Dermis microvascular lymphatic vessel endothelial cell (primary cell): Measurements from ENCODE around the gene RPL39L. TPM values are rescaled to one million over a fixed set of nuclear protein-coding genes. Genes with fewer than 3 reads are reported as not detected.
A peak's percentile ranks its signal among the peaks of the same experiment; 100 is the strongest.
"Not testable (repeated sequence)": the region's sequence is repeated elsewhere in the genome, so short reads cannot be mapped to it uniquely, and the experiment has no call there.

Experiments
- DNase-seq, 2 donors: peaks; one replicate each; pipeline versions ENCODE4 v3.0.0 to v3.0.0-alpha.2; 2010; ENCODE audit warnings: low read depth in 2 of 2
- total RNA-seq: library from RNA; depleted of rRNA; stranded (reverse); fragments of >200 nt; gene quantifications from 2 replicates; pipeline ENCODE4 v1.2.1, GENCODE V29; 2014

RPL39L gene
- total RNA-seq, 1 donor from 2014 or later: 24.9 TPM

DNA sequence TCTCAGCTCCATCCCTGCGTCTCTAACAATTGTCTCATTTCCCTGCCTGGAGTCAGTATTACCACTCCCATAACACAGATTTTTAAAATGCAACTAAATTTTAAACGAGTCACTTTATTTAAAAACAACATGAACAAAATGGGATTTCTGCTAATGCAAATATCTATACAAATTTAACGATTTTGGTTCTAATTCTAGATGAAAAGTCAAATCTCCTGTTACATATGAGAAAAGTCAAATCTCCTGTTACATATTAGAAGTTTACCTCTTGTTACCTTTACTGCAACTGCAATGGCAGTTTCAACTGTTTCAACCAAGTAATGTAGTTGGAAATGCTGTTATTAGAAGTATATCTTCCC lies 578 bp upstream of the RPL39L start:
- no peak for DNase-seq

DNA sequence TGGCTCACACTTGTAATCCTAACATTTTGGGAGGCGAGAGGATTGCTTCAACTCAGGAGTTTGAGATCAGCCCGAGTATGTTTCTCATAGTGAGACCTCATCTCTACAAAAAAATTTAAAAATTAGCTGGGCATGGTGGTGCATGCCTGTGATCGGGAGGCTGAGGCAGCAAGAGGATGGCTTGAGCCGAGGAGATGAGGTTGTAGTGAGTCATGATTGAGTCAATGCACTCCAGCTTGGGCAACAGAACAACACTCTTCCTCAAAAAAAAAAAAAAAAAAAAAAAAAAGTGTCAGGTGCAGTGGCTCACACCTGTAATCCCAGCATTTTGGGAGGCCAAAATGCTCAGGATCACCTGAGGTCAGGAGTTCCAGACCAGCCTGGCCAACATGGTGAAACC lies 2.4 kb downstream of the RPL39L start:
- peak in 1 of 2 donors; percentile 17 for DNase-seq

DNA sequence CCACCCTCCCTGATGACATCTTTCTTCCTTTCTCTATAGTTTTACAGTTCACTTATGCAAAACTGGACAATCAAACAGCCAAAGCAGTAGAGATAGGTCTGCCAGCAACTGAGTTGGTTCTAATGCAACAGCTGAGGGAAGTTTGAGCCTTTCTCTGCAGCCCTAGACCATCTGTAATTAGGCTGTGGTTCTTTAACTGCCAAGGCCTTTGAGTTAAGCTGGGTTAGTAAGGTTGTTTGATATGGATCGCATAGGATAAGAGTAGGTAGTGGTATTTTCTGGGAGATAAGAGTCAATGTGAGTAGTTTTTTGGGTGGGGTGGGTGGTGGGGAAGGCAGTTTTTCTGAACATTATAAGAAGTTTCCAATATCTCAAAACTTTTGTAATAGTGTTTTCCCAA lies 3.0 kb downstream of the RPL39L start:
- DNase-seq: no peak

DNA sequence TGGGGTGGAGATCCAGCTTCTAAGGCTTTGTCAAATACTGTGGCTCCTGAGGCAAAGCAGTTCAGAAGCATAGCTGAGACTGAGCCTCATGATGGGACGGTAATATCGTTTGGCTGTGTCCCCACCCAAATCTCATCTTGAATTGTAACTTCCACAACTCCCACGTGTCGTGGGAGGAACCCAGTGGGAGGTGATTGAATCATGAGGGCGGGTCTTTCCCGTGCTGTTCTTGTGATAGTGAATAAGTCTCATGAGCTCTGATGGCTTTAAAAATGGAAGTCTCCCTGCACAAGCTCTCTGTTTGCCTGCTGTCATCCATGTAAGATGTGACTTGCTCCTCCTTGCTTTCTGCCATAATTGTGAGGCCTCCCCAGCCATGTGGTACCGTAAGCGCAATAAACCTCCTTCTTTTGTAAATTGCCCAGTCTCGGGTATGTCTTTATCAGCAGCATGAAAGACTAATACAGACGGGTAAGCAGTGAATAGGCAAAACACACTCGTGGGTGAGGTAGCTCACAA lies 4.1 kb downstream of the RPL39L start:
- not testable (repeated sequence) for DNase-seq

DNA sequence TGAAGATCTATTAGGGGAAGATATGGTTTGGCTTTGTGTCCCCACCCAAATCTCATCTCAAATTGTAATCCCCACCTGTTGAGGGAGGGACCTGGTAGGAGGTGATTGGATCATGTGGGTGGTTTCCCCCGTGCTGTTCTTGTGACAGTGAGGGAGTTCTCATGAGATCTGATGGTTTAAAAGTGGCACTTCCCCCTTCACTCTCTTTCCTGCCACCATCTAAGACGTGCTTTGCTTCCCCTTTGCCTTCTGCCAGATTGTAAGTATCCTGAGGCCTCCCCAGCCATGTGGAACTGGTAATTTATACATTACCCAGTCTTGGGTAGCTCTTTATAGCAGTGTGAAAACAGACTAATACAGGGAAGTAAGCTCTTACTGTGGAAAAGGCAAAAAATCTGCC lies 6.1 kb downstream of the RPL39L start:
- DNase-seq: not testable (repeated sequence)

DNA sequence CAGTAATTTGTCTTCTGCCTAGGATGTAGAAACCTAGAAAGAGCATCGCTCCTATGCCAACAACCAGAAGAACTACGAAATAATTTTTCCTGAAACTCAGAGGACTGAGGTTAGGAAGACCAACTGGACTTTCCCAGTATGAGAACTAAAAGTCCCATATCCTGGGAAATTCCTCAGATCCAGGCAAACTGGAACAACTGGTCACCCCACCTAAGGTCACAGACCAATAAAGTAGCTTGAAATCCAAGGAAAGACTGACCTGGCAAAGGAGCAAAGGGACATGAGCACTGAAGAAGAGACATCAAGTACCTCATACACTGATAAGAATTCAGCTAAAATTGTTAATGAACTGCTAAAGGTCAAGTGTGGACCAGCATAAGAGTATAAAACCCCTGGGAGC lies 6.6 kb downstream of the RPL39L start:
- DNase-seq: no peak

DNA sequence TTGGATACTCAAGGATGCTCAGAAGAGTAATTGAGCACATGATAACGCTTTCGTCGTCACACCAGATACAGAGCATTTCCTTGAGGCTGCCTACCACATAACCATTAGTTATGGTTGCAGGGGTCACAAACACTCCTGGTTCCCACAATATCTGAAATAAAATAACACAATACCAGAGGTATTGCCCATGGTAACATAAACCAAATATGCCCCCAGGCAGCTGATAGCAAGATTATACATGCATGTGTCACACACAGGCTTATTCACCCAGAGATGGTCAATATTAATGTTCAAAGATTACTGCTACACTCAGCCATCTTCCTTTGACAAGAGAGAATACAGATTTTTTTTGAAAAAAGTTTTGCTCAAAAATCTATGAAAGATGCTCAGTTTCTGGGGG lies 7.3 kb downstream of the RPL39L start:
- no peak for DNase-seq

DNA sequence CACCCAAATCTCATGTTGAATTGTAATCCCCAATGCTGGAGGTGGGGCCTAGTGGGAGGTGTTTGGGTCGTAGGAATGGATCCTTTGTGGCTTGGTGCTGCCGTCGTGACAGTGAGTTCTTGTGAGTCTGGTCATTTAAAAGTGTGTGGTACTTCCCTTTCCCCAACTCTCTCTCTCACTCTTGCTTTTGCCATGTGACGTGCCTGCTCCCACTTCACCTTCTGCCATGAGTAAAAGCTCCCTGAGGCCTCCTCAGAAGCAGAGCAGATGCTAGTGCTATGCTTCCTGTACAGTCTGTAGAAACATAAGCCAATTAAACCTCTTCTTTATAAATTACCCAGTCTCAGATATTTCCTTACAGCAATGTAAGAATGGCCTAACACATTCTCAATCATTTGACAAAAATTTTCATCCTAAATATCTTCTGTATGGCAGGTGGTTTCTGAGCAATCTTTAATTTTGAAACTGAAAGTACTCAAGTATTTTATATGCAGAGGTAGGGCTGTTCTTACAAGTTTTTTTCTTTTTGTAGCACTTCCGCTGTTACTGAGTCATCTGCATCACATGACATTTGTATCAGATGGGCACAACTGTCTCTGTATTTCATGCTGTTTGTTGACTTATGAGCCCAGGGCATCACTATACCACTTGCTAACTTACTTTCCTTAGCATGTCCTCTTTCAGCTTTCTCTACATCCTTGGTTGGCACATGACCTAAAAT lies 8.8 kb downstream of the RPL39L start:
- peak; percentile 75 to 86 for DNase-seq

DNA sequence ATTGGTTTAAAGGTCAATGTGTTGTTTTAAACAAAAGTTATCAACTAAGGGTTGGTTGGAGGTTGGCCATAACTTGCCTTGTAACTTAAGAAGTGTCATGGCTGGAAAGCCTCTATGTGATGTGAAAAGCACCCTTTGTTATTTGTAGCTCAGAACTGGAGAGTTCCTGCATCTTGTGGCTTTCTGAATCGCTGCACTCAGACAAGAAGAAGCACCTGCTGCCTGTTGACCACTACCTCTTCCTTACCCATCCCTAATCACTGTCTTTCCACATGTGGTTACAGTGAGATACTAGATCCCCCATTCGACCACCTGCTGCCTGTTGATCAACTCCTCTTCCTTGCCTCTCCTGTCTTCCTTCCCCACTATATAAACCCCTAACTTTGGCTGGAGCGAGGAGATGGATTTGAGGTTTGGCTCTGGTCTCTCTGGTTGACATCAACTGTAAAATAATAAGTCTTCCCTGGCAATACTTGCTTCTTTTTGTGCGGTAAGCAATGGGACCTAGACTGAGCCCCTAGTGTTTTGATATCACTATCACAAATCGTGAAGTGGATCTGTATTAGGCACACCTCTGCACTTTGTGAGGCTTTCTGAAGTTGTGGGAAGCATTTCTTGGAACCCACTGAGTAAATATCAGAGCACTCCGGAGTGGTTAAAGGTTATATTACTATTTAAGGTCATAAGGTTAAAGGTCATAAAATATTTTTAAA lies 13.8 kb downstream of the RPL39L start:
- no peak for DNase-seq

DNA sequence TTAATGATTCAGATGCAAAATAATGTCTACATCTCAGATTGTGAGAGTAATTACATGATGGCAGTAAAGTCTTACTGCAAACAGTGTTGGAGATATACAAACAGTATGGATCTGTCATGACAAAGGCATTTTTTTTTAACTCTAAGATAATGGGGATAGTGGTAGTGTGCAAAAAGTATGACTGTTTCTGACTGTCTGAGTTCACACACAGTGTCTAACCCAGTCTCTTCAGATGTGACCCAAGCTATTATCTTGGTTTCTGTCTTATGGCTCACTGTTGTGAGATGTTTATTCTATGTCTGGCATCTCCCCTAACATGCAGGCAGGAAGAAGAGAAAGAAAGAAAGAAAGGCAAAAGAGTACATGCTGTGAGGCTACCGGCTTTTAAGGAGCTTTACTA lies 17.0 kb downstream of the RPL39L start:
- no peak for DNase-seq

DNA sequence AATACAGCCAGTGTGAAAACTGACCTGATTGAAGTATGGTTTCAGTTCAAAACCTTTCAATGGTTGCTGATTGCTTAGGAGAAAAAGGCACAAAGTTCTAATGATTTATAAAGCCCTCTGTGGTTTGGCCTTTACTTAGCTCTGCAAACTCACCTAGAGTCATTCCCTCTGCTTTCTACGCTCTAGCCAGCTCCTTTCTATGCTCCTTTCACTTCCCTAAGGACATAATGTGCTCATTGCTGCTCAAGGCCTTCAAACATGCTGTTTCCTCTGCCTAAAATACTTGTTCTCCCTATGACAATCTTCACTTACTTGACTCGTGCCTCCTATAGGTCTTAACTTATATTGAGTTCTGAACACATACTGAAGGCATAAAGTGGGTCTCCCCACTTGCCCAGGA lies 19.0 kb downstream of the RPL39L start:
- DNase-seq: no peak

DNA sequence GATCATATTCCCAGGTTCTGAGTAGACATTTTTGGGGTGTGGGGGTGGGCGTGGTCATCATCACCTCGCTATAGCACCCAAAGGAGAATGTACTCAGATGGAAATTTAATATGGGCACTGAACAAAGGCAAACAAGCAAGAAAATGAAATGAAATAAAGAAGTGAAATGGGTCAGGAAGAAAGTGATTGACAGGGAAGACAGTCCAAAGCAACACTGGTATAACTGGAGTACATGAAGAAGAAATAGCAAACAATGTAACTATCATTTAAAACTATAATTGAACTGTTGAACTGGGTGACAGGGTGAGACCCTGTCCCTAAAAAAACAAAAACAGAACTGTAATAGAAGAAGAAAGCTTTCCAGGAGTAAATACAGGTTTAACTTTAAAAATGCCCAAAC lies 24.8 kb downstream of the RPL39L start:
- no peak for DNase-seq

DNA sequence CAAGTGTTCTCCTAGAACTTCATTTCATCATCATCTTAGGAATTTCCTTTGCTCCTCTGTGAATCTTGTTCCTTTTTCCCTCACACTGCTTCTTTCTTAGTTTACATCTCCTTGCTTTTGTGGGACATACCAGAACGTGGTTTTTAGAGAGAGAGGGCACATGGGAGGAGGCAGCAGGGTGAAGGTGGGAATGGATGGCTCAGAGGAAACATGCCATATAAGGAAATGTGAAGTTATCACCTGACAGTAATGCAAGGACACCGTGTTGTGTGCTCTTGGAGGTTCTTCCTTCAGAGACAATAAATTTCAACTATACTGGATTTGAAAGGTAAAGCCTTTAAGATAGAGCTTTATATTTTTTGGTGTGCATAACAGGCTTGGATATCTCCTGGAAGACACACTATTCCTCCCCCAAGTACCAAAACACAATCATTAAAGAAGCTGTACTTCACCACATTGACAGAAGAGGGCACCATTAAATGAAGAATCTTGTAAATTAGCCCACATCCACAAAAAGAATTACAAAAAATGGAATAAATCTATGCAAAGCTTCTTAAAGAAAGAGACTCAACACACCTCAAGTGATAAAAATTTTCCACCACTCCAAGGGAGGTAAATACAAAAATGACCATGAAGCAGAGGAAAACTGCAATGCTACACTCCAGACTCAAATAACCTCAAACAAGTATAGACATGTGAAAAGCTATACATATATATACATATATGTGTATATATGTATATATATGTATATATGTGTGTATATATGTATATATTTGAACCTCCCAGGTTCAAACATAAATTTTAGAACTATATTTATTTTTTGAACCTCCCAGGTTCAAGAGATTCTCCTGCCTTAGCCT lies 26.1 kb downstream of the RPL39L start:
- peak in 1 of 2 donors; percentile 52 for DNase-seq

DNA sequence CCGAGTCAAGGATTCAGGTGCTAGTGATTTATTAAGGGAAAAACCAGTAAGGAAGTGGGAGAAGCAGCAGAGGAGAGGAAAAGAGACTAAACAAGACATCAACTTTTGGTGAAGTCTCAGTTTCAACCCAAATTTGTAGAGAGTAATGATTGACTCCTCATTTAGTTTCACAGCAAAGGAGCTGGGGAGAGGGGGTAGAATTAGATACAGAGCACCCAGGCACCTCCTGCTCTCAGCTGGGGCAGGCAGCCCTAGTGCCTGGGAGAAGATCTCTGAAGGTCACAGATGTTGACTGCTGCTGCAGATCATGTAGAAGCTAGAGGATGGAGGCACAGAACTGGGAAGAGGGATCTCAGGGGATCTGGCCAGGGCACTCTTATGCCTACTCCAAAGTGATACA lies 29.1 kb downstream of the RPL39L start:
- DNase-seq: no peak

DNA sequence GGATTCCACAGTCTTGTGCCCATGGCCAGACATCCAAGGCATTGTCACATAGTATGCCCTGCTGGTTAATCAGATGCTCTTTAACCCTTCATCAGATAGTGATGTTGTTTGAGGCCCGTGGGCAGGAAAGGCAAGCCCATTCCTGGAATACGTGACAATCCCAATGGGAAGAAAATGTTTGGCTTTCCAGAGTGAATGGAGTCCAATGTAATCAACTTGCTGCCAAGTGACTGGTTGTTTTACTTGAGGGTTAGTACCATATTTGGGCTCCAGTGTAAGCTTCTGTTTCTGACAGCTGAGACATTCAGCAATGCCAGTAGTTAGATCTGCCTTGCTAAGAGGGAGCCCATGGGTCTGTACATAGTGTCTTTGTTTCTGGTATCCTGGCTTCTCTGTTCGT lies 31.3 kb downstream of the RPL39L start:
- no peak for DNase-seq

DNA sequence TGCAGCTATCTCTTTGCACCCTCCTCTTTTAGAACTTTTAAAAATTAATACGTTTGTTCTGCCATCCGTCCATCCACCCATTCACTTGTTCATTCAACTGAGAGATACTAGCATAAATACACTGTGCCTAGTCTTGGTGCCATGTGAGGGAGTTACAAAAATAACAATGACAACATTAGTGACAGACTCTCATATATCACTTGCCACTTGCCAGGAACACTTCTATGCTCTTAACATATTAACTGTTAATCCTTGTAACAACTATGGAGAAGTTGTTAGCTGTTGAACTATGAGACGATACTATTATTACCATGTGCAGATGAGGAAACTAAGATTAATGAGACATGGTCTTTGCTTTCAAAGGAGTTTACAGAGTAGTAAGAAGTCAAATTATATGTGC lies 33.6 kb downstream of the RPL39L start:
- DNase-seq: no peak

DNA sequence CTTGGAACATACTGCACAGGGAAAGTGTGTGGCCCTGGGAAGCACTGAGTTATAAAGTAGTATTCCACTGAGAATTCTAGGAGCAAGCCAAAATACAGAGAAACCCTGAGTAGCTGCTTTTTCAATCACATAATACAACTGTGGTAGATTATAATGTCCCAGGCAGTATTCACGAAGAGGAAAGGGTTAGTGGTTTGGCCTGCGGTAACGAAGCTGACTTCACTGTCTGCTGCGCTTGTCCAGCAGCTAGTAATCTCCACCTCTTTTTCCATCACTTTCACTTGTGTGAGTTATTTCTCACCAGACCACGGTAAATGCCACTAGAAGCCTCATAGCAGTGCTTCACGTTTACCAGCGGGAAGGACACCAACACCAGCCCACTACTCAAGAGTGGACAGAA lies 34.4 kb downstream of the RPL39L start:
- DNase-seq: peak in 1 of 2 donors; percentile 25

DNA sequence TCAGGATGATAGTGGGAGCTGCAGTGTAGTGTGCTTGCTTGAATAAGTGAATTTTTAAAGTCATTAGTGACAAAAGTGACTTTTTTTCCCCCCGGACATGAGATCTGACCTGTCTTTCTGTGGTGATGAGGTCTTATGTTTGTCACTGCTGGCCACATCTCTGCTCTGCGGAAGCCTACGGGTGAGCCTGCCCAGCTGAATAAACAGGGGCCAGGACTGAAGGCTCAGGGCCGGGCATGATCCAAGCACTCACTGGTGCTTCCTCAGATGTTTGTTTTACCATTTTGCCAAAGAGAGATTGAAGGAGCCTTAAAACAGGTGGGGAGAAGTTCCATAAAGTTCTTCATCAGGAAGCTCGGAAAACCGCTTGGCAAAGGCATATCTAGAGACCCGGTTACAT lies 35.0 kb downstream of the RPL39L start:
- peak; percentile 60 to 79 for DNase-seq

DNA sequence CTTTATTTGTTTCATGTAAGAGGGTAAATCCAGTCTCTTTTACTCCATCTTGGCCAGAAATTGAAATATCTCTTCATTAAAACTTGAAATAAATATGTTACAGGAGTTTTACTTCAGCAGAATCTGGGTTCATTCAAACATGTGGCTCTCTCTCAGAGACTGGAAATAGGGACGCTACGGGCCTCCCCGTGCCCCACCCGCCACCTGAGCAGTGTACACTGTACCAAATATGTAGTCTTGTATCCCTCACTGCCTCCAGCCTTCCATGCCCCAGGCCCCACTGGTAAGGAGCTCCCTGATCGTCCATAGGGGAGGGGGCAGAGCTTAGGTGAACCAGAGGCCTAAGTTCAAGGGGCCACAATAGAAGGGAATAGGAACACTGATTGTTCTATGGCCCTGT lies 36.0 kb downstream of the RPL39L start:
- no peak for DNase-seq

DNA sequence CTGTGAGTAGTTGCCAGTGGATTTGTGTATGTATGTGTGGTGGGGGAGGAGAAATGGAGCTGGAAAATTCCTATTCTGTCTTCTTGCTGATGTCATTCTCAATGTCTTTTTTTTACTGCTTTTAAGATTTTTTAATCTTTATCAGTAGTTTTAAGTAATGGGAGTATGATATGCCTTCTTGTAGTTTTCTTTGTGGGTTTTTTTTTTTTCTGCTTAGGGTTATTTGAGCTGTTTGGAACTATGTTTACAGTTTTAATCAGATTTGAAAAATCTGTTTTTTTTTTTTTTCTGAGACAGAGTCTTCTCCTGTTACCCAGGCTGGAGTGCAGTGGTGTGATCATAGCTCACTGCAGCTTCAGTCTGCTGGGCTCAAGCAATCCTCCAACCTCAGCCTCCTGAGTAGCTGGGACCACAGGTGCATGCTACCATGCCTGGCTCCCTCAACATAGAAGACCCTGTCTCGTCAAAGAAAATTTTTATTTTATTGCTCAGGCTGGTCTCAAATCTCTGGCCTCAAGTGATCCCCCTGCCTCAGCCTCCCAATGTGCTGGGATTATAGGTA lies 37.1 kb downstream of the RPL39L start:
- DNase-seq: no peak

DNA sequence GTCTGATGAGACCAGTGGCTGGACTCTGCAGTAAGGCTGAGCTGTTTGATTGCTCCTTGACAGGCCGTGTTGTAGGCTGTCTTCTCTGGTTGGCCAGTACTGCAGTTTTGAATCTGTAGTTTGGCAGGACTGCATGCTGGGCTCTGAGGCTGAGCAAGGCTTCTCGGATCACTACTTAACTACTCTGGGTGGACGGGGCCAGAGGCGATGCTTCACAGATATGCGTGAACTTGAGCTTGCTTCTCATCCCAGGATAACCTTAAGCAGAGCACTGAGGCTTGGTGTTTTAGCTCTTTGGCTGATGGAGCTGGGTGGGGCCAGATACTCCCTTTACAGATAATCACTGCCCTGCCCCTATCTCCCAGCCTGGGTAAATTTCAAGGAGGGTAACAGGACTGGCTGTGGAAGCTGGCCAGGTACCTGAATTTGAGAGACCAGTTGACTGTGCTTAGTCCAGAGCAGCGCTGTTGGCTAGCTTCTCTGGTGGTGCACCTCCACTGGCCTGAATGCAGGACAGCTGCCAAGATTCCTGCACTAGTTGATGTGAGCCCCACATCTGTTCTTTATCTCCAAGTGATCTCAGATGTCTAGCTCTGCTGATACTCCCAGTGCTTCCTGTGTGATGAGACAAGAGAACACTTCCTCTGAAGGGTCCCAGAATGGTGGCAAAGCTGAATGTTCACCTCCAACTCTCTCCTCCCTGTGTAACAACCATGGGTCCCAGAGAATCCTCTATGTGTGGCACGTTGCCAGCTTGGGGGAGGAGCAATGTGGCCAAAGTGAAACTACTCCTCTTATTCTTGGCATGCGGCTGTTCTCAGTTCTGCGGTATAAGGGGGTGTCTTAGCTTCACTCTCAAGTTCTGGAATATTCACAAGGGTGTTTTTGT lies 37.9 kb downstream of the RPL39L start:
- DNase-seq: peak; percentile 56 to 77
